Thoracic aorta (tissue), 2 donors: ENCODE data around the gene CCDC28B. TPM values are rescaled to one million over a fixed set of nuclear protein-coding genes. Genes with fewer than 3 reads are reported as not detected.
A peak's percentile ranks its signal among the peaks of the same experiment; 100 is the strongest.

ENCODE experiments used
- ATAC-seq: fragments of 150-250 bp; one replicate; pipeline ENCODE4 v1.8.0; 2017; ENCODE audit warnings: low read depth; ENCODE audit not compliant: insufficient number of reproducible peaks, low FRiP score
- DNase-seq: peaks from one replicate; pipeline ENCODE4 v3.0.0-alpha.2; 2020; ENCODE audit warnings: low spot score
- H3K27ac ChIP-seq, 2 donors: fragments of 200-600 bp; sonication (generic); 1 replicate in 1 of 2; 2 replicates in 1 of 2; pipeline ENCODE4 v1.5.1; 2016; ENCODE audit warnings: mild to moderate bottlenecking in 2 of 2, moderate library complexity in 2 of 2
- H3K27me3 ChIP-seq: fragments of 200-600 bp; sonication (generic); replicated peaks from 2 replicates; pipeline ENCODE4 v1.6.0; 2016; ENCODE audit warnings: mild to moderate bottlenecking; ENCODE audit not compliant: insufficient read depth
- H3K36me3 ChIP-seq: fragments of 200-600 bp; sonication (generic); one replicate; pipeline ENCODE4 v1.5.1; 2016
- H3K4me1 ChIP-seq, 2 donors: fragments of 200-600 bp; sonication (generic); 1 replicate in 1 of 2; 2 replicates in 1 of 2; pipeline versions ENCODE4 v1.5.1 to v1.6.0; 2016; ENCODE audit warnings: low read depth in 2 of 2, mild to moderate bottlenecking in 1 of 2; ENCODE audit not compliant: control insufficient read depth in 1 of 2
- H3K4me3 ChIP-seq: fragments of 200-600 bp; sonication (generic); 2 replicates; pipeline ENCODE4 v1.5.1; 2016; ENCODE audit warnings: mild to moderate bottlenecking
- H3K9me3 ChIP-seq: fragments of 200-600 bp; sonication (generic); 2 replicates; pipeline ENCODE4 v1.5.1; 2016
- total RNA-seq, 2 donors: library from RNA; depleted of rRNA; stranded (reverse); fragments of >200 nt; gene quantifications; one replicate each; pipeline versions ENCODE4 v1.1.0 to v1.2.3, GENCODE V29; 2016
- TF ChIP-seq, protein P1 (sequence below): fragments of 200-600 bp; sonication (generic); IDR thresholded peaks from one replicate; pipeline ENCODE4 v1.5.1; 2019; ENCODE audit warnings: antibody characterized with exemption

CCDC28B gene
- total RNA-seq, 2 donors from 2014 or later, result 2.0 TPM; not detected in 1

- peaks cover 15 to 26% of the 10 kb centered on the region in 2 donors for H3K4me1 ChIP-seq
- H3K4me3 ChIP-seq, result no peak overlapping the region
- H3K27me3 ChIP-seq, result no peaks in the 10 kb centered on the region
- H3K27ac ChIP-seq, result no peak overlapping the region
- no peaks in the 10 kb centered on the region for H3K9me3 ChIP-seq
- no peak for DNase-seq
- TF ChIP-seq, protein P1, sequence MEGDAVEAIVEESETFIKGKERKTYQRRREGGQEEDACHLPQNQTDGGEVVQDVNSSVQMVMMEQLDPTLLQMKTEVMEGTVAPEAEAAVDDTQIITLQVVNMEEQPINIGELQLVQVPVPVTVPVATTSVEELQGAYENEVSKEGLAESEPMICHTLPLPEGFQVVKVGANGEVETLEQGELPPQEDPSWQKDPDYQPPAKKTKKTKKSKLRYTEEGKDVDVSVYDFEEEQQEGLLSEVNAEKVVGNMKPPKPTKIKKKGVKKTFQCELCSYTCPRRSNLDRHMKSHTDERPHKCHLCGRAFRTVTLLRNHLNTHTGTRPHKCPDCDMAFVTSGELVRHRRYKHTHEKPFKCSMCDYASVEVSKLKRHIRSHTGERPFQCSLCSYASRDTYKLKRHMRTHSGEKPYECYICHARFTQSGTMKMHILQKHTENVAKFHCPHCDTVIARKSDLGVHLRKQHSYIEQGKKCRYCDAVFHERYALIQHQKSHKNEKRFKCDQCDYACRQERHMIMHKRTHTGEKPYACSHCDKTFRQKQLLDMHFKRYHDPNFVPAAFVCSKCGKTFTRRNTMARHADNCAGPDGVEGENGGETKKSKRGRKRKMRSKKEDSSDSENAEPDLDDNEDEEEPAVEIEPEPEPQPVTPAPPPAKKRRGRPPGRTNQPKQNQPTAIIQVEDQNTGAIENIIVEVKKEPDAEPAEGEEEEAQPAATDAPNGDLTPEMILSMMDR, result no peak
- no peak for ATAC-seq
- peaks cover 32% of the 10 kb centered on the region for H3K36me3 ChIP-seq
Measured at GRCh38 chr1:32198237-32199042, 2.0 kb upstream of the CCDC28B start.

GRCh38 chr1:32199043-32199716 lies 1.2 kb upstream of the CCDC28B start:
- TF ChIP-seq, protein P1, result no peak
- peak overlapping the region in 1 of 2 donors; percentile 40 for H3K27ac ChIP-seq
- H3K4me3 ChIP-seq, result no peak overlapping the region

DNA sequence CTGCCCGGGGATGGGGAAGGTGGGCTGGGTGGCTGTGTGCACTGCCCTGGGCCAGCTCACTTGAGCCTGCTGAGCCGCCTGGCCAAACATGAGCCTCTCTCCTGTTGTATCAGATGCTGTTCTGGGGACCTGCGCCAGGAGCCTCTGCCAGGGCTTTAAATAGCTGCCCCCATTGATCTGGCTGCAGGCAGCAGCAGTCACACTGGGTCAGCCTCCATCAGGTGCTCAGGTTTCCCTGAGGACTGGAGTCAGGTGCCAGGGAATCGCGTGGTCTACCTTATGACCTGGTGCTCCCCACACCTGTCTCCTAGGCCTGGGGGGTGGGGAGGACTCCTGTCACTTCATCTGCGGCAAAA lies 700 bp upstream of the CCDC28B start:
- Histone ChIP-seq H3K4me3 (peak overlapping the region; percentile 85), H3K27ac (peak overlapping the region; percentile 40 to 53)
- no peak for ATAC-seq

More at GRCh38 chr1:32199043-32199716, 1.2 kb upstream of the CCDC28B start:
- H3K9me3 ChIP-seq, result no peaks in the 10 kb centered on the region
- DNase-seq, result no peak
- peaks cover 25% of the 10 kb centered on the region for H3K36me3 ChIP-seq
- peaks cover 15 to 26% of the 10 kb centered on the region in 2 donors for H3K4me1 ChIP-seq
- no peak for ATAC-seq
- H3K27me3 ChIP-seq, result no peaks in the 10 kb centered on the region

DNA sequence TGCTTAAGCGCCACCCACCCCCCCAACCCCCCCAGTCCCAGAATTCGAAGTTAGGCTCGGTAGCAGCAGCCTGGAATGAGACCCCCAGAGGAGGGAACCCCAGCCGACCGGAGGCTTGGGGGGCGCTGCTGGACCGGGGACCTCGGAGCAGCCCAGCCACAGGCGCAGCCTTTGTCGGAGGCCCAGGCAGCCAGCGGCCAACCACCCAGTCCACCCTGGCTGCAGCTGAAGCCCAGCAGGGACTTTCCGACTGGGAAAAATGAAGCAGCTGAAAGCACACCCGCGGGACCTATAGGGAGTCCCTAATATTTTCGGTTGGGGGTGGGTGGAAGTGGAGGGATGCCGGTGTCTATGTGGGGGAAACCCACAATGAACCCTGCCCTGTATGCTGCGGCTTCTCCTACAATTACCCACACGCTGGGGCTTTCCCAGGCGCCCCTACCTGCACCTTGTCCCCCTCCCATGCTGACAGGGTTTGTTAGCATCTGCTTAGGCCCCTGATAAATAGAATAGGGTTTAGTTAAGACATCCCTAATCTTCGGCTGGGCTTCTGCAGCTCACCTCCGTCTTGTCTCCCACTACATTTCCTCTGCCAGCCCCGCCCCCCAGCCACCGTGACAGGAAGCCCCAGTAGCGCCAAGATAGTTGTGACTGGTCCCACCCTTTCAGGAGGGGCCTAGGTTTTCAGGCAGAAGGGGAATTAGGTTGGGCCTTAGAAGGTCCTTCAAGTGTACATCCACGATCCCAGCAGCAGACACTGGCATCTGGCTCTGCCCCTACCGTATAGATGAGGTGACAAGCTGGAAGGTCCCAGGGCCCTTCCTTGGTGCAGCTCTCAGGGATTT lies 838 bp downstream of the CCDC28B start:
- no peaks in the 10 kb centered on the region for H3K27me3 ChIP-seq
- peak overlapping the region; percentile 85 for H3K4me3 ChIP-seq
- ATAC-seq, result peak; percentile 34
- H3K4me1 ChIP-seq, result peaks cover 20 to 38% of the 10 kb centered on the region in 2 donors
- peaks cover 8% of the 10 kb centered on the region for H3K36me3 ChIP-seq
- H3K27ac ChIP-seq, result peak overlapping the region; percentile 23 to 53
- no peak for DNase-seq
- TF ChIP-seq, protein P1, result no peak
- H3K9me3 ChIP-seq, result no peaks in the 10 kb centered on the region

More for the DNA sequence above, 700 bp upstream of the CCDC28B start:
- H3K4me1 ChIP-seq, result peaks cover 15 to 27% of the 10 kb centered on the region in 2 donors
- TF ChIP-seq, protein P1, result no peak
- no peaks in the 10 kb centered on the region for H3K9me3 ChIP-seq
- no peaks in the 10 kb centered on the region for H3K27me3 ChIP-seq
- no peak for DNase-seq
- H3K36me3 ChIP-seq, result peaks cover 20% of the 10 kb centered on the region
